HFFc6 (cell line): ENCODE results near the gene EFNB2. TPM values are rescaled to one million over a fixed set of nuclear protein-coding genes. Genes with fewer than 3 reads are reported as not detected.

Experiments used
- DNase-seq: peaks from one replicate; pipeline ENCODE4 v3.0.0-alpha.2; 2018
- H3K27ac Mint-ChIP-seq: 2 replicates; pipeline ENCODE4 v1.8.0; 2020; ENCODE audit warnings: mild to moderate bottlenecking, mixed read lengths
- H3K27me3 Mint-ChIP-seq: 2 replicates; pipeline ENCODE4 v1.8.0; 2021; ENCODE audit warnings: mild to moderate bottlenecking, moderate library complexity, mixed read lengths; ENCODE audit not compliant: insufficient read depth
- H3K36me3 Mint-ChIP-seq: 2 replicates; pipeline ENCODE4 v1.8.0; 2021; ENCODE audit warnings: low read depth, mixed read lengths
- H3K4me1 Mint-ChIP-seq: 2 replicates; pipeline ENCODE4 v1.8.0; 2020; ENCODE audit warnings: low read depth, mixed read lengths
- H3K4me3 Mint-ChIP-seq: 2 replicates; pipeline ENCODE4 v1.8.0; 2020; ENCODE audit warnings: mild to moderate bottlenecking, moderate library complexity, mixed read lengths
- H3K9me3 Mint-ChIP-seq: 2 replicates; pipeline ENCODE4 v1.8.0; 2020; ENCODE audit warnings: mild to moderate bottlenecking, mixed read lengths
- CTCF ChIP-seq: fragments of 200-600 bp; sonication (generic); IDR thresholded peaks from 2 replicates; pipeline ENCODE4 v1.5.0; 2021; ENCODE audit warnings: antibody characterized with exemption, mild to moderate bottlenecking
- total RNA-seq, 6 experiments: library from RNA; stranded (reverse); fragmentation: NEBNext Ultra II Directional; extraction: Animal tissue kit (Norgen Biotek cat#: 25700); gene quantifications; 2 replicates in 1 of 6; 3 replicates in 5 of 6; pipeline ENCODE4 v1.2.3, GENCODE V29; 2021

The EFNB2 gene
- total RNA-seq, 6 experiments from 2014 or later = 8.1 to 32.5 (median 30.6) TPM

GRCh38 chr13:106455190-106455589 lies 80.3 kb downstream of the EFNB2 start:
- H3K9me3 Mint-ChIP-seq = no peaks in the 10 kb centered on the region
- H3K4me3 Mint-ChIP-seq = no peak overlapping the region
- peaks cover 34% of the 10 kb centered on the region for H3K27me3 Mint-ChIP-seq
- no peak overlapping the region for H3K27ac Mint-ChIP-seq
- no peaks in the 10 kb centered on the region for H3K4me1 Mint-ChIP-seq
- DNase-seq = no peak
- TF ChIP-seq CTCF = no peak
- H3K36me3 Mint-ChIP-seq = no peaks in the 10 kb centered on the region

GRCh38 chr13:106453101-106453500 lies 82.4 kb downstream of the EFNB2 start:
- H3K4me3 Mint-ChIP-seq = no peak overlapping the region
- no peak for DNase-seq
- no peaks in the 10 kb centered on the region for H3K4me1 Mint-ChIP-seq
- TF ChIP-seq CTCF = no peak
- H3K27ac Mint-ChIP-seq = no peak overlapping the region
- H3K36me3 Mint-ChIP-seq = no peaks in the 10 kb centered on the region
- H3K9me3 Mint-ChIP-seq = no peaks in the 10 kb centered on the region
- peaks cover 26% of the 10 kb centered on the region for H3K27me3 Mint-ChIP-seq

GRCh38 chr13:106450991-106451390 lies 84.5 kb downstream of the EFNB2 start:
- DNase-seq = no peak
- Mint-ChIP-seq H3K9me3 (no peaks in the 10 kb centered on the region), H3K27me3 (peaks cover 26% of the 10 kb centered on the region), H3K36me3 (no peaks in the 10 kb centered on the region), H3K4me3 (no peak overlapping the region), H3K4me1 (peaks cover 7% of the 10 kb centered on the region), H3K27ac (no peak overlapping the region)
- TF ChIP-seq CTCF = no peak

- Mint-ChIP-seq H3K27ac (no peak overlapping the region), H3K36me3 (no peaks in the 10 kb centered on the region), H3K4me1 (peaks cover 11% of the 10 kb centered on the region), H3K4me3 (no peak overlapping the region), H3K9me3 (no peaks in the 10 kb centered on the region), H3K27me3 (peaks cover 20% of the 10 kb centered on the region)
- DNase-seq = no peak
- no peak for TF ChIP-seq CTCF
Measured at GRCh38 chr13:106449096-106449495, 86.4 kb downstream of the EFNB2 start.

- Mint-ChIP-seq H3K4me3 (no peak overlapping the region), H3K9me3 (no peaks in the 10 kb centered on the region), H3K36me3 (no peaks in the 10 kb centered on the region), H3K27ac (no peak overlapping the region), H3K27me3 (peaks cover 10% of the 10 kb centered on the region), H3K4me1 (peaks cover 11% of the 10 kb centered on the region)
- TF ChIP-seq CTCF = no peak
- peak; percentile 22 for DNase-seq
Measured at GRCh38 chr13:106445996-106446395, 89.5 kb downstream of the EFNB2 start.
